Stomach smooth muscle (tissue), 2 donors: Measurements from ENCODE around the gene TREM1.

Source experiments
- H3K27ac ChIP-seq: one replicate; pipeline ENCODE4 v1.7.0; 2013; ENCODE audit warnings: mild to moderate bottlenecking, low read length, inconsistent platforms
- H3K27me3 ChIP-seq, 2 donors: one replicate each; pipeline ENCODE4 v1.7.0; 2013; ENCODE audit warnings: low read length in 2 of 2; ENCODE audit not compliant: insufficient read depth in 2 of 2, control insufficient read depth in 1 of 2
- H3K36me3 ChIP-seq, 2 donors: one replicate each; pipeline ENCODE4 v1.7.0; 2013; ENCODE audit warnings: low read length in 2 of 2; ENCODE audit not compliant: control insufficient read depth in 2 of 2, insufficient read depth in 2 of 2
- H3K4me1 ChIP-seq: one replicate; pipeline ENCODE4 v1.7.0; 2013; ENCODE audit warnings: low read length; ENCODE audit not compliant: control insufficient read depth, insufficient read depth
- H3K4me3 ChIP-seq, 2 donors: one replicate each; pipeline ENCODE4 v1.7.0; 2013; ENCODE audit warnings: low read length in 2 of 2
- H3K9ac ChIP-seq, 2 donors: one replicate each; pipeline ENCODE4 v1.7.0; 2013; ENCODE audit warnings: low read length in 2 of 2, mild to moderate bottlenecking in 1 of 2
- H3K9me3 ChIP-seq, 2 donors: one replicate each; pipeline ENCODE4 v1.7.0; 2013; ENCODE audit warnings: low read length in 2 of 2; ENCODE audit not compliant: control insufficient read depth in 2 of 2
- donor health status: healthy.
- donor health status: Pancreatic carcinoma.

Gene TREM1

DNA sequence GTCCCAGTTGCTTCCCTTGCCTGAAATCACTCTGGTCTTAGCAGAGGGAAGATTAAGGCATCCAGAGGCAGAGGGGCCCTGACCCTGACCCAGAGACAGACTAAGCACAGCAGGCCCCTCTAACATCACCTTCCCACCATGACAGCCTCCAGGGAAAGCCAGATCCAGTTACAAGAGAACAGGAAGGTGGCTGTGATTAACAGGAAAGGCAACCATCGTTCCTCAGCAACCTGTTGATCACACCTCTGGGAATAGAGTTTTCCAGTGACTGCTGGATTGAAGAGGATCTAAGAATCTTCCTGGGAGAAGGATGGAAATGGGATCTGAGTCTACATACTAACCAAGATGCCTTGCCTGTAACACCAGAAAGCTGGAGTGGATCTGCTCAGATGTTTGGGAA is 5.2 kb upstream of the TREM1 start:
- Histone ChIP-seq H3K27me3 (no peaks in the 10 kb centered on the region), H3K27ac (no peak overlapping the region), H3K4me1 (no peaks in the 10 kb centered on the region), H3K9ac (no peak overlapping the region), H3K9me3 (no peaks in the 10 kb centered on the region), H3K36me3 (no peaks in the 10 kb centered on the region), H3K4me3 (no peak overlapping the region)

DNA sequence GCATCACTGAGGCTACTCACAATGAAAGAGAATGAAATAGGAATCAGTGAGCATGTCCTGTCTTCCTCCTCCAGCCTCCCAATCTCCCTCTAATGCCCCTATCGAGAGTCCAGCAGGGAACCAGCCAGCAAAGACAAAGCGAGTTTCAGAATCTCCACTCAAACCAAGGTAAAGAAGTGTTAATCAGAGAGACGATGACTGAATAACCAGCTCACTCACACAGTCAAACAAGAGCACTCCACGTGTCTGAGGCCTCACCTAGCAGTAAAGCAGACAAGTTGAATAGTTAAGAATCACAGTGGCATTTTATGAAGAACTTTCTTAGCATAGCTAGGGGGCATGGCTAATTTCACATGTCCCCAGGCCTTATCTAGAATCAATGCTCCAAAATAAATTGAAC is 3.3 kb upstream of the TREM1 start:
- no peak overlapping the region for H3K27ac ChIP-seq
- H3K36me3 ChIP-seq, result no peaks in the 10 kb centered on the region
- H3K9me3 ChIP-seq, result no peaks in the 10 kb centered on the region
- H3K4me1 ChIP-seq, result no peaks in the 10 kb centered on the region
- H3K9ac ChIP-seq, result no peak overlapping the region
- no peaks in the 10 kb centered on the region for H3K27me3 ChIP-seq
- H3K4me3 ChIP-seq, result no peak overlapping the region

DNA sequence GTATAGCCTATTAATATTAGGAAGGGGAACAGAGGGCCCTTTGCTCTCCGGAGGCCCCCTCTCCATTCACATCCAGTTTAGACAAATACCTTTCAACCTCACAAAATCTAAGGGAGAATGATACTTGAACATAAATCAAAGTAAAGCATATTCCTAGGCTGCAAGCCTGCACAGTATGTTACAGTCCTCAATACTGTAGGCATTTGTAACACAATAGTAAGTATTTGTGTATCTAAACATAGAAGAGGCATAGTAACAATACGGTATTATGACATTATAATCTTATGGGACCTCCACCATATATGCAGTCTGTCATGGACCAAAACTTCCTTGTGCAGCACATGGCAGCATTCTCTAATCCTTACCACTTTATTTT is 2.3 kb upstream of the TREM1 start:
- Histone ChIP-seq H3K4me3 (no peak overlapping the region), H3K27ac (no peak overlapping the region), H3K9me3 (no peaks in the 10 kb centered on the region), H3K36me3 (no peaks in the 10 kb centered on the region), H3K4me1 (no peaks in the 10 kb centered on the region), H3K9ac (no peak overlapping the region), H3K27me3 (peaks cover 0 to 2% of the 10 kb centered on the region in 2 donors)

DNA sequence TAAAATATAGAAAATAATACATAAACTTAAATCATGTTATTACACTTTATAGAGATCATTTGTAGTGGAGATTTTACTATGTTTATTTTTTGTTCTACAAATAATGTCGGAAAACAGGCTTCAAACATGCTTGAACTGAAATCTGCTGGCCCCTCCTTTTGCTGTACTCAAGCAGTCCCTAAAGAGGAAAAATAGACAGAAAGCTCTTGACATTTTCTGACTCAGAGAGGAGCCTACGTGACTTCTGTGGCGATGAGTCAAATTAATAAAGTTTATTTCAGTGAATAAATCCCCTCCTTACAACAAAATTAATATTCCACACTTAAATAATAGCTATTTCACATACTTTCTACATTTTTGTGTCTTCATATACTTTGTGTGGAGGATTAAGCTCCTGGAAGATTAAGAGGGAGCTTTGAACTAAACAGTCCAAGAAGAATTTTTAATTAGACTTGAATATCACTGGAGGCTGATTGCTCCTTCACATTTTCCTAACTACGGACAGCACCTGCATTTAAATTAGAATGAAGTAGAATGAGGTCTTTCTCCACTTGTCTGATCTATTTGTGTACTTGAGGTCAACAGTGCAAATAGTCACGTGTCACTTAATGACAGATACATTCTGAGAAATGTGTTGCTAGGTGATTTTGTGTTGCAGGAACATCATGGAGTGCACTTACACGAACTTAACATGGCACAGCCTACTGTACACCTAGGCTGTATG is 1.7 kb upstream of the TREM1 start:
- Histone ChIP-seq H3K4me3 (no peak overlapping the region), H3K9ac (no peak overlapping the region), H3K27me3 (peaks cover 0 to 2% of the 10 kb centered on the region in 2 donors), H3K27ac (no peak overlapping the region), H3K9me3 (no peaks in the 10 kb centered on the region), H3K4me1 (no peaks in the 10 kb centered on the region), H3K36me3 (no peaks in the 10 kb centered on the region)

DNA sequence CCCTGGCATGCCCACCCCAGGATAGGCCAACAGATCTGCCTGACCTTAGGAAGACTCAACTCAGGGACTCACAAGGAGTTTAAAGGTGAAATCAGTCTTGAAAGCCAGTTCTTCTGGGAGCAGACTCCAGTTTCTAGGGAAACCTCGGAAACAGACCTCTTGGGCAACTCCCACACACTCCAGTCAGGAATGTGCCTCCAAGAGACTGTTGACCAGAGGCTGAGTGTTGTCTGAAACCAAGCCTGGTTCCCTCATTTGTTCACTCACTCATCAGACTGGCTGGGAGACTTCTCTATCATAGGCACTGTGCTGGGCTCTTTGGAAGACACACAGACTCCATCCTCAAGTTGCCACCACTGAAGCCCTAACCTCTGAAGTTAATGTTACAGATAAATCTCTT is 1.8 kb downstream of the TREM1 start:
- no peaks in the 10 kb centered on the region for H3K36me3 ChIP-seq
- no peak overlapping the region for H3K4me3 ChIP-seq
- H3K27ac ChIP-seq, result no peak overlapping the region
- no peak overlapping the region for H3K9ac ChIP-seq
- H3K4me1 ChIP-seq, result no peaks in the 10 kb centered on the region
- peaks cover 0 to 6% of the 10 kb centered on the region in 2 donors for H3K27me3 ChIP-seq
- H3K9me3 ChIP-seq, result no peaks in the 10 kb centered on the region

DNA sequence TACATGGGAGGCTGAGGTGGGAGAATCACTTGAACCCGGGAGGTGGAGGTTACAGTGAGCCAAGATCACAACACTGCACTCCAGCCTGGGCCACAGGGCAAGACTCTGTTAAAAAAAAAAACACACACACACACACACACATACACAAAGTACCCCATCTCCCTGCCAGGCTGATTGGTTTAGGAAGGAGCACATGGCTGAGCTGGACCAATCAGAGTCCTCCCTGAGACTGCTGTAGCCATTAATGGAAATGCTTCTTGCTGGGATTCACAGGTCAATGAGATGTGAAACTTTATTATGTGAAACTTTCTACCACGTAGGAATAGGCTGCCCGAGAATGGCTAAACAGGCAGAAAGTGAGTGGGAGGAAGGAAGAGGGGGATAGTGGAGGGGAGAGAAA is 2.9 kb downstream of the TREM1 start:
- Histone ChIP-seq H3K9ac (no peak overlapping the region), H3K27ac (no peak overlapping the region), H3K4me3 (no peak overlapping the region), H3K36me3 (no peaks in the 10 kb centered on the region), H3K4me1 (no peaks in the 10 kb centered on the region), H3K27me3 (peaks cover 0 to 6% of the 10 kb centered on the region in 2 donors), H3K9me3 (no peaks in the 10 kb centered on the region)

DNA sequence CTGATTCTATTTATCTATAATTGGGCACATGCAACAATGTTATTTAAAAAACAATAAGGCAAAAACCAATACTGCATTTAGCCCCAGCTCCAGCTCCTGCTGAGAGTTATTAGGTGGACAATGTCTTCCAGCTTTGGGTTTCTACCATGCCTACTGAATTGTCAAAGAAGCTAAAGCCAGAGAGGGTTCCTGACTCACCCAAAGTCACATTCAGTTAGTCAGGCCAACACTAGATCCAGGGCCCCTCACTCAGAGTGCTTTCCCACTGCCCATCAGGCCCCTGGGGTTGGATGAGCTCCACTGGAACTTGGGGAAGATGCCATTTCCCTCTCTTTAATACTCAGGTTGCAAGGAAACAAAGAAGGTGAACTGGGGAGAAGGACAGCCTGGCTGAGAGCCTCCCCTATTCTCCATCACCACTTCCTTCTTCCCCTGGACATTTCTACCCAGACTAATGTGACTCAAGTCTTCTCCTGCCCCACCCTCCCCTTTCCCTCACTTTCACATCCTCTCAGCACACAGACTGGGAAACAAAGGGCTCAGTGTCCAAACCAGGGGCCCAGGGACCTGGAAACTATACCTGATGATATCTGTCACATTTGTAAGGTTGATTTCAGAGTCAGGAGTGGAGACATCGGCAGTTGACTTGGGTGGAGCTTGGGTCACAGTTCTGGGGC is 6.0 kb downstream of the TREM1 start:
- H3K27ac ChIP-seq, result no peak overlapping the region

DNA sequence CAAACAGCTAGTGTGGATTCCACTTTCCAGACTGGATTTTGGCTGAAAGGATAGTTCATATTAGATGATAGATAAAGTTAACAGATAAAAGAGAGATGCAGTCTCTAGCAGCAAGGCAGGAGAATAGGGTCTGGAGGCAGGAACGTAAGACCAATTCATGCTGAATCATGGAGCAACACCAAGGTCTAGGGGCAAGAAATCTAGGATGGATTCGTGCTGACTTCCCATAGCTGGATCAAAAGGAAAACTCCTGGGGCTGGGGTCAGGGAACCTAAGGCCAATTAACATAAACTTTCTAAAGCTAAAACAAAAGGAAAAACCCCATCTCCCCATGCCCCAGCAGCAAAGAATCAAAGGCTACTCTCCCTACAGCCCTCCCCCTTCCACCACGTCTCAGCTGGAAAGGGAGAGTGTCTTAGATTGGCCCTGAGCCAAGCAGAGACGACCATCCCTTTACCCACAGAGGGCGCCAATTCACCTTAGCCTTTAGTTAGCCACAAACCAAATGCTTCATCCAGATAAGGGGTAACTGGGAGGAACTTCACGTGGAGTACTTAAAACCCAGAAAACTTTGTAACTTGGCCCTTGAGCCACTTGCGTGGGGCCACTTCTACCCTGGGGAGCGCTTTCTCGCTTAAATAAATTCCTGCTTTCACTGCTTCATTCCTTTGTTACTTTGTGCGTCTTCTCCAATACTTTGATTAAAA is 7.6 kb downstream of the TREM1 start:
- H3K4me1 ChIP-seq, result no peaks in the 10 kb centered on the region
- no peak overlapping the region for H3K4me3 ChIP-seq
- H3K27ac ChIP-seq, result no peak overlapping the region
- no peak overlapping the region for H3K9ac ChIP-seq
- H3K36me3 ChIP-seq, result no peaks in the 10 kb centered on the region
- H3K9me3 ChIP-seq, result no peaks in the 10 kb centered on the region
- peaks cover 0 to 16% of the 10 kb centered on the region in 2 donors for H3K27me3 ChIP-seq

More for the DNA sequence above, 6.0 kb downstream of the TREM1 start:
- Histone ChIP-seq H3K4me3 (no peak overlapping the region), H3K27me3 (peaks cover 0 to 16% of the 10 kb centered on the region in 2 donors), H3K4me1 (no peaks in the 10 kb centered on the region), H3K9me3 (no peaks in the 10 kb centered on the region), H3K36me3 (no peaks in the 10 kb centered on the region), H3K9ac (no peak overlapping the region)

DNA sequence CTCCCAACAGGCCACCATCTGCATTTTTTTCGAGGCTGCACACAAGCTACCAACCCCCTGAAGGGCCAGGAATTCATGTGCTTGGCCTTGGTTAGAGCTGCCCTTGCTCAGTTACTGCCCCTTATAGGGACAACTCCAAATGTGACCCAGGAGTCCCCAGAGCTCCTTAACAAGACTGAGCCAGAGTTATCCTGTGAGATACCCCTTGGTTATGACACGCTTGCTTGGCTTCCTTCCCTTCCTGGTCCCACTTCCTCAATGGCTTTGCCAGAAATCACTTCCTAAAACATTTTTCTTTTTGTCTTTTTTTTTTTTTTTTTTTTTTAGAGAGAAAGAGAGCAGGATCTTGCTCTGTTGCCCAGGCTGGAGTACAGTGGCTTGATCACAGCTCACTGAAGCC is 8.9 kb downstream of the TREM1 start:
- Histone ChIP-seq H3K36me3 (no peaks in the 10 kb centered on the region), H3K9ac (no peak overlapping the region), H3K9me3 (no peaks in the 10 kb centered on the region), H3K27ac (no peak overlapping the region), H3K4me3 (no peak overlapping the region), H3K27me3 (peaks cover 0 to 14% of the 10 kb centered on the region in 2 donors), H3K4me1 (no peaks in the 10 kb centered on the region)

DNA sequence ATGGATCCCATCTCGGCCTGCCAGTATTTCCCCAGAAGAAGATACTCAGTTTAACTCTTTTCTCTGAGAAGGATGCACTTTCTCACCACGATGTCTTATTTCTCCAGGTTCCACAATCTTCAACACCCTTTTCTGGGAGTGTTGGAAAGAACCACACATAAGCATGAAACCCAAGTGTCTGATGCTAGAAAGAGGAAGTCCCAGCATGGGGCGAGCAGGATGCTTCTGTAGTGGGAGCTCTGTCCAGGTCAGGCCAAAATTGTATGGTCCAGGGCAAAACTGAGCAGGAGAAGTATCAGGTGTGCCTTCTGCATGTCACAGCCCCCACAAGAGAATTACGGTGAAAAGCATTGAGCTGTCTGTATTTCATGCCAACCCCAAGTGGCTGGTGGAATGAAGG is 11.0 kb downstream of the TREM1 start:
- H3K9me3 ChIP-seq, result no peaks in the 10 kb centered on the region
- no peak overlapping the region for H3K9ac ChIP-seq
- no peaks in the 10 kb centered on the region for H3K36me3 ChIP-seq
- peaks cover 0 to 12% of the 10 kb centered on the region in 2 donors for H3K27me3 ChIP-seq
- no peak overlapping the region for H3K4me3 ChIP-seq
- H3K27ac ChIP-seq, result no peak overlapping the region
- no peaks in the 10 kb centered on the region for H3K4me1 ChIP-seq

DNA sequence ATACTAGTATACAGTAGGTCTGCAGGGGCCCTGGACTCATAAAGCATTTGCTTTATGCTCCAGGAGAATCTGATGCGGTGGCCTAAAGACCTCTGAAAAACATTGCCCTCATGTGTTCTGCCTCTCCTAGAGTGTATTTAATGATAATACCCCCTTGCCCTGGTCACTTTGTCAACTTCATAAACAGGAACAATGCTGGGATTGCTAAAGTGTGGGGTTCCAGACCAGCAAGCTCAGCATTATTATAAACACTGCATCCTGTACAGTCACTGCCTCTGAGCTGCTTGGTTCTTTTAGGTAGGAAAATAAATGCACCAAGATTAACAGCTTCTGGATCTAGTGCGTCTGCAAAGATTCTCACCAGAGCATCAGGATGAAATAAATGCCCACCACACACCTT is 12.2 kb downstream of the TREM1 start:
- no peaks in the 10 kb centered on the region for H3K36me3 ChIP-seq
- no peak overlapping the region for H3K27ac ChIP-seq
- no peak overlapping the region for H3K4me3 ChIP-seq
- no peaks in the 10 kb centered on the region for H3K4me1 ChIP-seq
- no peak overlapping the region for H3K9ac ChIP-seq
- H3K27me3 ChIP-seq, result peaks cover 0 to 12% of the 10 kb centered on the region in 2 donors
- H3K9me3 ChIP-seq, result no peaks in the 10 kb centered on the region
